ENCODE measurements around the gene PTCH2. TPM values are rescaled to one million over a fixed set of nuclear protein-coding genes. Genes with fewer than 3 reads are reported as not detected.

Gene PTCH2
- total RNA-seq, 1 experiment from 2014 or later, result 1.1 TPM

GRCh38 chr1:44775930-44776729 lies 66.9 kb downstream of the PTCH2 start (continued):
- no peak for TF ChIP-seq MXD4 (CRISPR knock-in tag; IDR thresholded peaks at IDR 0.05; ENCODE audit: borderline replicate concordance)
- TF ChIP-seq PREB (CRISPR knock-in tag; IDR thresholded peaks at IDR 0.05; ENCODE audit: borderline replicate concordance), result no peak

GRCh38 chr1:44775078-44775929 lies 67.7 kb downstream of the PTCH2 start, which contains the start of gene RPS8:
Gene RPS8, plus strand, starts transcription at chr1:44775540. Its CDS starts 57 bp downstream, at chr1:44775597.
- Mint-ChIP-seq H3K27ac (peak within 1 kb of the TSS; percentile 97), H3K4me1 (peaks cover 22% of the 10 kb centered on the region), H3K4me3 (peak within 1 kb of the TSS; percentile 87), H3K9me3 (no peaks in the 10 kb centered on the region), H3K36me3 (peaks cover 47% of the 10 kb centered on the region), H3K27me3 (ENCODE audit: low read depth) (no peaks in the 10 kb centered on the region)
- DNase-seq (ENCODE audit: low spot score) (peak; percentile 93), ATAC-seq (peak; percentile 88)
- CTCF ChIA-PET, result interaction anchor here (1.7 to 2.0 kb wide), 2 partner anchors 12 to 18 kb away, joined by 5 to 9 read pairs; partner anchors contain the start of gene BEST4
- POLR2A ChIA-PET, result interaction anchor here (0.6 to 2.8 kb wide), 19 partner anchors 8 to 1126 kb away, joined by 3 to 19 read pairs (median 4); partner anchors contain the start of genes ARMH1, BTBD19, HECTD3 and KDM4A
- no peak; the same call in 1 of the 2 replicates for TF ChIP-seq E2F4 (CRISPR knock-in tag; IDR thresholded peaks at IDR 0.05; ENCODE audit: borderline replicate concordance, low read depth)
- no peak for TF ChIP-seq ZNF512 (CRISPR knock-in tag; IDR thresholded peaks at IDR 0.05; ENCODE audit: borderline replicate concordance)
- no peak for TF ChIP-seq PRRX2 (CRISPR knock-in tag; IDR thresholded peaks at IDR 0.05)
- TF ChIP-seq KAT7 (CRISPR knock-in tag; IDR thresholded peaks at IDR 0.05; ENCODE audit: borderline replicate concordance), result peak; percentile 89
- peak; percentile 63 for TF ChIP-seq ETV6 (CRISPR knock-in tag; IDR thresholded peaks at IDR 0.05)
- TF ChIP-seq RELA (CRISPR knock-in tag; IDR thresholded peaks at IDR 0.05; ENCODE audit: borderline replicate concordance), result 0 out of 2 replicates have a peak, but pooled peaks have one; percentile 22
- no peak for TF ChIP-seq GTF2I (CRISPR knock-in tag; conservative IDR thresholded peaks at IDR 0.05)
- no peak for TF ChIP-seq HMGA2 (CRISPR knock-in tag; IDR thresholded peaks at IDR 0.05)
- peak; percentile 90 for TF ChIP-seq TEAD1 (CRISPR knock-in tag; IDR thresholded peaks at IDR 0.05)
- no peak for TF ChIP-seq MLX (CRISPR knock-in tag; IDR thresholded peaks at IDR 0.05)
- no peak for TF ChIP-seq ZNF671 (CRISPR knock-in tag; IDR thresholded peaks at IDR 0.05)
- no peak for TF ChIP-seq ZMAT4 (CRISPR knock-in tag; IDR thresholded peaks at IDR 0.05)
- no peak for TF ChIP-seq ERG (CRISPR knock-in tag; IDR thresholded peaks at IDR 0.05)
- peak; percentile 73 for TF ChIP-seq HMGXB4 (CRISPR knock-in tag; IDR thresholded peaks at IDR 0.05)
- peak; percentile 59; the same call in 1 of the 2 replicates for TF ChIP-seq JUN (CRISPR knock-in tag; IDR thresholded peaks at IDR 0.05)
- TF ChIP-seq MXD4 (CRISPR knock-in tag; IDR thresholded peaks at IDR 0.05; ENCODE audit: borderline replicate concordance), result no peak
- peak; percentile 75 for TF ChIP-seq ZNF232 (CRISPR knock-in tag; IDR thresholded peaks at IDR 0.05)
- no peak for TF ChIP-seq OVOL2 (CRISPR knock-in tag; IDR thresholded peaks at IDR 0.05; ENCODE audit: borderline replicate concordance)
- peak; percentile 49; the same call in 1 of the 2 replicates for TF ChIP-seq TEAD4 (CRISPR knock-in tag; IDR thresholded peaks at IDR 0.05)

All from WTC11 (cell line).